IPS-20b (cell line): Measurements from ENCODE around the gene ACER1.
"Not testable (repeated sequence)": the region's sequence is repeated elsewhere in the genome, so short reads cannot be mapped to it uniquely, and the experiment has no call there.

Source experiments
- H3K27ac ChIP-seq: one replicate; pipeline ENCODE4 v1.5.1; 2013; ENCODE audit warnings: low read length
- H3K27me3 ChIP-seq: 2 replicates; pipeline ENCODE4 v1.6.1; 2013; ENCODE audit warnings: mild to moderate bottlenecking, low read length, inconsistent platforms; ENCODE audit not compliant: insufficient read depth
- H3K36me3 ChIP-seq: 2 replicates; pipeline ENCODE4 v1.6.1; 2013; ENCODE audit warnings: low read depth, mild to moderate bottlenecking, inconsistent platforms, low read length, moderate library complexity; ENCODE audit not compliant: insufficient read depth
- H3K4me1 ChIP-seq: 2 replicates; pipeline ENCODE4 v1.6.1; 2013; ENCODE audit warnings: mild to moderate bottlenecking, control low read depth, inconsistent platforms, low read length, moderate library complexity; ENCODE audit not compliant: insufficient read depth
- H3K4me3 ChIP-seq: 2 replicates; pipeline ENCODE4 v1.5.1; 2013; ENCODE audit warnings: mild to moderate bottlenecking, low read length, inconsistent platforms
- H3K9ac ChIP-seq: 2 replicates; pipeline ENCODE4 v1.6.1; 2013; ENCODE audit warnings: low read depth, mild to moderate bottlenecking, inconsistent platforms, low read length, moderate library complexity
- H3K9me3 ChIP-seq: 2 replicates; pipeline ENCODE4 v1.6.1; 2013; ENCODE audit warnings: mild to moderate bottlenecking, low read depth, low read length, inconsistent platforms; ENCODE audit not compliant: insufficient read depth

The ACER1 gene

GRCh38 chr19:6373096-6373812 lies 39.8 kb upstream of the ACER1 start:
- Histone ChIP-seq H3K4me1 (no peaks in the 10 kb centered on the region), H3K36me3 (peaks cover 14% of the 10 kb centered on the region), H3K27ac (peak overlapping the region; percentile 85)

GRCh38 chr19:6372594-6373095 lies 39.2 kb upstream of the ACER1 start, which contains the start of gene ALKBH7:
TSS of gene ALKBH7 (plus strand) at chr19:6372794. CDS start at chr19:6372821, 27 bp downstream.
- no peaks in the 10 kb centered on the region for H3K9me3 ChIP-seq
- peak within 1 kb of the TSS; percentile 85 for H3K27ac ChIP-seq
- H3K36me3 ChIP-seq, result peaks cover 20% of the 10 kb centered on the region
- peak within 1 kb of the TSS; percentile 86 for H3K4me3 ChIP-seq
- no peaks in the 10 kb centered on the region for H3K4me1 ChIP-seq
- no peaks in the 10 kb centered on the region for H3K27me3 ChIP-seq
- peak within 1 kb of the TSS; percentile 89; the same call in 1 of the 2 replicates for H3K9ac ChIP-seq

More at GRCh38 chr19:6373096-6373812, 39.8 kb upstream of the ACER1 start:
- Histone ChIP-seq H3K9me3 (no peaks in the 10 kb centered on the region), H3K27me3 (no peaks in the 10 kb centered on the region), H3K4me3 (peak overlapping the region; percentile 86), H3K9ac (peak overlapping the region; percentile 89; the same call in 1 of the 2 replicates)

- H3K4me1 ChIP-seq, result peaks cover 4% of the 10 kb centered on the region; the same call in 1 of the 2 replicates
- no peak overlapping the region for H3K9ac ChIP-seq
- no peak overlapping the region for H3K27ac ChIP-seq
- H3K36me3 ChIP-seq, result peaks cover 41% of the 10 kb centered on the region
- H3K9me3 ChIP-seq, result no peaks in the 10 kb centered on the region
- no peaks in the 10 kb centered on the region for H3K27me3 ChIP-seq
- H3K4me3 ChIP-seq, result no peak overlapping the region
These were observed 30.9 kb upstream of the ACER1 start for GRCh38 chr19:6364353-6364752.

- no peak overlapping the region for H3K27ac ChIP-seq
- peaks cover 24% of the 10 kb centered on the region for H3K36me3 ChIP-seq
- H3K4me3 ChIP-seq, result peak overlapping the region; percentile 85
- H3K27me3 ChIP-seq, result no peaks in the 10 kb centered on the region
- no peaks in the 10 kb centered on the region for H3K9me3 ChIP-seq
- peak overlapping the region; percentile 80; the same call in 1 of the 2 replicates for H3K9ac ChIP-seq
- H3K4me1 ChIP-seq, result peaks cover 4% of the 10 kb centered on the region; the same call in 1 of the 2 replicates
These were observed 29.0 kb upstream of the ACER1 start for GRCh38 chr19:6362351-6362801.

GRCh38 chr19:6362027-6362350 lies 28.6 kb upstream of the ACER1 start:
- Histone ChIP-seq H3K27me3 (no peaks in the 10 kb centered on the region), H3K9me3 (no peaks in the 10 kb centered on the region), H3K36me3 (peaks cover 20% of the 10 kb centered on the region), H3K27ac (no peak overlapping the region), H3K9ac (peak overlapping the region; percentile 80), H3K4me1 (peaks cover 4% of the 10 kb centered on the region; the same call in 1 of the 2 replicates), H3K4me3 (peak overlapping the region; percentile 85)

- not testable (repeated sequence) for H3K9me3 ChIP-seq, H3K4me1 ChIP-seq, H3K27me3 ChIP-seq, H3K27ac ChIP-seq, H3K9ac ChIP-seq
- peak overlapping the region; percentile 85; the same call in 1 of the 2 replicates for H3K4me3 ChIP-seq
- H3K36me3 ChIP-seq, result peaks cover 11% of the 10 kb centered on the region
These were observed 27.4 kb upstream of the ACER1 start for GRCh38 chr19:6360857-6361216.

- H3K27ac ChIP-seq, H3K9me3 ChIP-seq, H3K27me3 ChIP-seq, H3K36me3 ChIP-seq, H3K9ac ChIP-seq, H3K4me3 ChIP-seq, H3K4me1 ChIP-seq: not testable (repeated sequence)
These were observed 27.0 kb upstream of the ACER1 start for GRCh38 chr19:6360445-6360844.

- Histone ChIP-seq H3K4me3 (no peak overlapping the region), H3K27me3 (no peaks in the 10 kb centered on the region), H3K9me3 (no peaks in the 10 kb centered on the region), H3K4me1 (peaks cover 4% of the 10 kb centered on the region; the same call in 1 of the 2 replicates), H3K9ac (no peak overlapping the region), H3K27ac (no peak overlapping the region), H3K36me3 (no peaks in the 10 kb centered on the region; the same call in 1 of the 2 replicates)
These were observed 26.3 kb upstream of the ACER1 start for GRCh38 chr19:6359568-6360341.

- Histone ChIP-seq H3K9ac (no peak overlapping the region), H3K27me3 (no peaks in the 10 kb centered on the region), H3K27ac (no peak overlapping the region), H3K9me3 (no peaks in the 10 kb centered on the region), H3K4me1 (peaks cover 4% of the 10 kb centered on the region; the same call in 1 of the 2 replicates), H3K36me3 (no peaks in the 10 kb centered on the region), H3K4me3 (no peak overlapping the region)
These were observed 24.6 kb upstream of the ACER1 start for GRCh38 chr19:6358003-6358402.

GRCh38 chr19:6357174-6357573 lies 23.8 kb upstream of the ACER1 start:
- peaks cover under 1% of the 10 kb centered on the region; the same call in 1 of the 2 replicates for H3K4me1 ChIP-seq
- no peaks in the 10 kb centered on the region for H3K9me3 ChIP-seq
- H3K4me3 ChIP-seq, result no peak overlapping the region
- H3K27me3 ChIP-seq, result no peaks in the 10 kb centered on the region
- no peak overlapping the region for H3K27ac ChIP-seq
- H3K9ac ChIP-seq, result no peak overlapping the region
- no peaks in the 10 kb centered on the region for H3K36me3 ChIP-seq

GRCh38 chr19:6355321-6356040 lies 22.1 kb upstream of the ACER1 start:
- not testable (repeated sequence) for H3K9me3 ChIP-seq, H3K36me3 ChIP-seq, H3K4me1 ChIP-seq, H3K27me3 ChIP-seq, H3K9ac ChIP-seq, H3K4me3 ChIP-seq, H3K27ac ChIP-seq
